Measurements from ENCODE around the gene MACROD2. TPM values are rescaled to one million over a fixed set of nuclear protein-coding genes. Genes with fewer than 3 reads are reported as not detected.

The MACROD2 gene
- total RNA-seq, 2 donors from 2014 or later, result 8.3 to 21.8 TPM

DNA sequence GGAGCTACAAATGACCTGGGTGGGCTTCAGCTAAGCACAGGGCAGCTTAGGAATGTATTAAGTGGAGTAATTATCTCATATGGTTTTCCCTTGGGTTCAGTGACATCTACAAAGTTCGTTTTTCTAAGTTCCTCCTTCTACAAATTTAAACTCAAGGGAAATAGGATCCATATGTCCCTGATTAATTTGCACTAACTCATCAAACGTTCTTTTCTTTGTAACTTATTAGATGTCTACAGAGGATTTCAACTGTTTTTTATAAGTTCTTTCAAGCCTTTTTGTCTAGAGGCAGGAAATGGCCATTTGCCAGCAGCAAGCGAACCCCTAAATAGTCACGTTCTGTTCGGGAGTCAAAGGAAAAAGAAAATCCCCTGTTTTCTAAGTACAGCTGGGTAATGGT, 1517.6 kb downstream of the MACROD2 start:
- WGBS, 2 donors, result 39 to 60% methylated on average over 5 of the region's 5 CpGs
- no peaks in the 10 kb centered on the region for H3K9me3 ChIP-seq
- ATAC-seq (no peak), DNase-seq (no peak)
- TF ChIP-seq, protein P1, sequence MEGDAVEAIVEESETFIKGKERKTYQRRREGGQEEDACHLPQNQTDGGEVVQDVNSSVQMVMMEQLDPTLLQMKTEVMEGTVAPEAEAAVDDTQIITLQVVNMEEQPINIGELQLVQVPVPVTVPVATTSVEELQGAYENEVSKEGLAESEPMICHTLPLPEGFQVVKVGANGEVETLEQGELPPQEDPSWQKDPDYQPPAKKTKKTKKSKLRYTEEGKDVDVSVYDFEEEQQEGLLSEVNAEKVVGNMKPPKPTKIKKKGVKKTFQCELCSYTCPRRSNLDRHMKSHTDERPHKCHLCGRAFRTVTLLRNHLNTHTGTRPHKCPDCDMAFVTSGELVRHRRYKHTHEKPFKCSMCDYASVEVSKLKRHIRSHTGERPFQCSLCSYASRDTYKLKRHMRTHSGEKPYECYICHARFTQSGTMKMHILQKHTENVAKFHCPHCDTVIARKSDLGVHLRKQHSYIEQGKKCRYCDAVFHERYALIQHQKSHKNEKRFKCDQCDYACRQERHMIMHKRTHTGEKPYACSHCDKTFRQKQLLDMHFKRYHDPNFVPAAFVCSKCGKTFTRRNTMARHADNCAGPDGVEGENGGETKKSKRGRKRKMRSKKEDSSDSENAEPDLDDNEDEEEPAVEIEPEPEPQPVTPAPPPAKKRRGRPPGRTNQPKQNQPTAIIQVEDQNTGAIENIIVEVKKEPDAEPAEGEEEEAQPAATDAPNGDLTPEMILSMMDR (IDR thresholded peaks at IDR 0.05), result no peak
- TF ChIP-seq POLR2A (IDR thresholded peaks at IDR 0.05), result no peak
- intact Hi-C loops (cut with DNase I), result no loop called here
- no peaks in the 10 kb centered on the region for H3K4me1 ChIP-seq
- H3K27me3 ChIP-seq, result no peaks in the 10 kb centered on the region
- no peak overlapping the region for H3K27ac ChIP-seq
- H3K4me3 ChIP-seq, result no peak overlapping the region
- H3K36me3 ChIP-seq (replicated peaks in 1 of 2; ENCODE audit: insufficient read depth in 1 of 2, low read depth in 2 of 2), result no peaks in the 10 kb centered on the region

GRCh38 chr20:15515691-15516090, 1520.4 kb downstream of the MACROD2 start:
- ATAC-seq, result no peak
- Histone ChIP-seq H3K4me3 (no peak overlapping the region), H3K4me1 (no peaks in the 10 kb centered on the region), H3K27ac (no peak overlapping the region), H3K9me3 (no peaks in the 10 kb centered on the region), H3K36me3 (replicated peaks in 1 of 2; ENCODE audit: insufficient read depth in 1 of 2, low read depth in 2 of 2) (no peaks in the 10 kb centered on the region), H3K27me3 (no peaks in the 10 kb centered on the region)
- TF ChIP-seq, protein P1 (IDR thresholded peaks at IDR 0.05), result no peak
- intact Hi-C loops (cut with DNase I), result no loop called here
- no peak for DNase-seq
- 38 to 47% methylated on average over 2 of the region's 2 CpGs for WGBS, 2 donors

- Histone ChIP-seq H3K4me3 (no peak overlapping the region), H3K27me3 (no peaks in the 10 kb centered on the region), H3K27ac (no peak overlapping the region), H3K4me1 (no peaks in the 10 kb centered on the region), H3K9me3 (no peaks in the 10 kb centered on the region), H3K36me3 (replicated peaks in 1 of 2; ENCODE audit: insufficient read depth in 1 of 2, low read depth in 2 of 2) (no peaks in the 10 kb centered on the region)
- TF ChIP-seq, protein P1 (IDR thresholded peaks at IDR 0.05), result no peak
- TF ChIP-seq POLR2A (IDR thresholded peaks at IDR 0.05), result no peak
- no peak for DNase-seq
- intact Hi-C loops (cut with DNase I), result no loop called here
- ATAC-seq, result no peak
- 63 to 74% methylated on average over 6 of the region's 6 CpGs for WGBS, 2 donors
Measured at GRCh38 chr20:15520930-15521524, 1525.7 kb downstream of the MACROD2 start.

GRCh38 chr20:15523400-15523799, 1528.1 kb downstream of the MACROD2 start:
- Histone ChIP-seq H3K9me3 (no peaks in the 10 kb centered on the region), H3K27ac (no peak overlapping the region), H3K4me1 (no peaks in the 10 kb centered on the region), H3K36me3 (replicated peaks in 1 of 2; ENCODE audit: insufficient read depth in 1 of 2, low read depth in 2 of 2) (no peaks in the 10 kb centered on the region), H3K4me3 (no peak overlapping the region), H3K27me3 (no peaks in the 10 kb centered on the region)
- TF ChIP-seq, protein P1 (IDR thresholded peaks at IDR 0.05), result no peak
- no peak for TF ChIP-seq POLR2A (IDR thresholded peaks at IDR 0.05)
- WGBS, 2 donors, result 78 to 84% methylated on average over 3 of the region's 3 CpGs
- DNase-seq (no peak), ATAC-seq (no peak)
- intact Hi-C loops (cut with DNase I), result no loop called here

GRCh38 chr20:15528391-15529111, 1533.2 kb downstream of the MACROD2 start:
- ATAC-seq (no peak), DNase-seq (no peak)
- H3K27me3 ChIP-seq, result no peaks in the 10 kb centered on the region
- H3K27ac ChIP-seq, result no peak overlapping the region
- TF ChIP-seq, protein P1 (IDR thresholded peaks at IDR 0.05), result no peak
- no peak for TF ChIP-seq POLR2A (IDR thresholded peaks at IDR 0.05)
- H3K36me3 ChIP-seq (replicated peaks in 1 of 2; ENCODE audit: insufficient read depth in 1 of 2, low read depth in 2 of 2), result no peaks in the 10 kb centered on the region
- no peak overlapping the region for H3K4me3 ChIP-seq
- intact Hi-C loops (cut with DNase I), result no loop called here
- no peaks in the 10 kb centered on the region for H3K9me3 ChIP-seq
- H3K4me1 ChIP-seq, result no peaks in the 10 kb centered on the region
- WGBS, 2 donors, result 70 to 71% methylated on average over 4 of the region's 4 CpGs

Data from body of pancreas (tissue), 4 donors.